Measurements from ENCODE around the gene CDH2.

The CDH2 gene

GRCh38 chr18:28108814-28109213 lies 68.1 kb downstream of the CDH2 start:
- Mint-ChIP-seq H3K27ac (peak overlapping the region; percentile 25 to 78 (median 39)), H3K4me1 (peaks cover 57% of the 10 kb centered on the region), H3K4me3 (no peak overlapping the region), H3K36me3 (ENCODE audit: low read depth) (no peaks in the 10 kb centered on the region), H3K27me3 (ENCODE audit: low read depth) (no peaks in the 10 kb centered on the region), H3K9me3 (no peaks in the 10 kb centered on the region)
- no peak for TF ChIP-seq CTCF (IDR thresholded peaks at IDR 0.05; ENCODE audit: unreplicated experiment in 3 of 3)

- Mint-ChIP-seq H3K27ac (peak overlapping the region; percentile 14 to 81 (median 43)), H3K36me3 (ENCODE audit: low read depth) (no peaks in the 10 kb centered on the region), H3K4me1 (peaks cover 53% of the 10 kb centered on the region), H3K4me3 (no peak overlapping the region), H3K27me3 (ENCODE audit: low read depth) (no peaks in the 10 kb centered on the region), H3K9me3 (no peaks in the 10 kb centered on the region)
- no peak for TF ChIP-seq CTCF (IDR thresholded peaks at IDR 0.05; ENCODE audit: unreplicated experiment in 3 of 3)
Observed at GRCh38 chr18:28108254-28108653, 68.7 kb downstream of the CDH2 start.

- Mint-ChIP-seq H3K9me3 (peaks cover 4% of the 10 kb centered on the region), H3K4me1 (peaks cover 10% of the 10 kb centered on the region), H3K27ac (no peak overlapping the region), H3K27me3 (ENCODE audit: low read depth) (no peaks in the 10 kb centered on the region), H3K36me3 (ENCODE audit: low read depth) (peaks cover 28% of the 10 kb centered on the region), H3K4me3 (no peak overlapping the region)
- TF ChIP-seq CTCF (IDR thresholded peaks at IDR 0.05; ENCODE audit: unreplicated experiment in 3 of 3): no peak
Observed at GRCh38 chr18:28099237-28099636, 77.7 kb downstream of the CDH2 start.

- H3K36me3 Mint-ChIP-seq (ENCODE audit: low read depth): peaks cover 21% of the 10 kb centered on the region
- no peaks in the 10 kb centered on the region for H3K27me3 Mint-ChIP-seq (ENCODE audit: low read depth)
- no peak overlapping the region for H3K4me3 Mint-ChIP-seq
- H3K27ac Mint-ChIP-seq: no peak overlapping the region
- H3K4me1 Mint-ChIP-seq: peaks cover 14% of the 10 kb centered on the region
- TF ChIP-seq CTCF (IDR thresholded peaks at IDR 0.05; ENCODE audit: unreplicated experiment in 3 of 3): no peak
- H3K9me3 Mint-ChIP-seq: peaks cover 4% of the 10 kb centered on the region
Observed at GRCh38 chr18:28095631-28096030, 81.3 kb downstream of the CDH2 start.

GRCh38 chr18:28095041-28095440 lies 81.9 kb downstream of the CDH2 start:
- Mint-ChIP-seq H3K4me1 (peaks cover 14% of the 10 kb centered on the region), H3K27ac (no peak overlapping the region), H3K4me3 (no peak overlapping the region), H3K9me3 (peaks cover 4% of the 10 kb centered on the region), H3K36me3 (ENCODE audit: low read depth) (peaks cover 18% of the 10 kb centered on the region), H3K27me3 (ENCODE audit: low read depth) (no peaks in the 10 kb centered on the region)
- no peak for TF ChIP-seq CTCF (IDR thresholded peaks at IDR 0.05; ENCODE audit: unreplicated experiment in 3 of 3)

GRCh38 chr18:28091197-28091596 lies 85.7 kb downstream of the CDH2 start:
- no peak for TF ChIP-seq CTCF (IDR thresholded peaks at IDR 0.05; ENCODE audit: unreplicated experiment in 3 of 3)
- Mint-ChIP-seq H3K4me3 (no peak overlapping the region), H3K27me3 (ENCODE audit: low read depth) (no peaks in the 10 kb centered on the region), H3K4me1 (peaks cover 25% of the 10 kb centered on the region), H3K27ac (peak overlapping the region; percentile 76 to 88 (median 78)), H3K36me3 (ENCODE audit: low read depth) (no peaks in the 10 kb centered on the region), H3K9me3 (no peaks in the 10 kb centered on the region)
